Suppressor macrophage treated with lipopolysaccharide for 4 hours (primary cell): ENCODE measurements around the gene CMA1.
"Not testable (repeated sequence)": the region's sequence is repeated elsewhere in the genome, so short reads cannot be mapped to it uniquely, and the experiment has no call there.

Experiments used
- DNase-seq: peaks from one replicate; pipeline ENCODE4 v3.0.0-alpha.2; 2020

CMA1 gene

GRCh38 chr14:24508155-24508840 is at the start of gene CMA1:
CMA1 (minus strand) TSS chr14:24508265; CDS start chr14:24508235, 30 bp downstream.
- DNase-seq = no peak

GRCh38 chr14:24556756-24557155 is 48.7 kb upstream of the CMA1 start:
- DNase-seq = no peak

DNA sequence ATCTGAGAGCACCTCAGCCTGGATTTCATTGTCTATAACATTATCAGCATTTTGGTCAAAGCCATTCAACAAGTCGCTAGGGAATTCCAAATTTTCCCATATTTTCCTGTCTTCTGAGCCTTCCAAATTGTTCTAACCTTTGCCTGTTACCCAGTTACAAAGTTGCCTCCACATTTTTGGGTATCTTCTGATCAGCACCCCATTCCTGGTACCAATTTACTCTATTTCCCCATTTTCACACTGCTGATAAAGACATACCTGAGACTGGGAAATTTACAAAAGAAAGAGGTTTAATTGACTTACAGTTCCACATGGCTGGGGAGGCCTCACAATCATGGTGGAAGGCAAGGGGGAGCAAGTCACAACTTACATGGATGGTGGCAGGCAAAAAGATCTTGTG is 41.0 kb upstream of the CMA1 start:
- not testable (repeated sequence) for DNase-seq

DNA sequence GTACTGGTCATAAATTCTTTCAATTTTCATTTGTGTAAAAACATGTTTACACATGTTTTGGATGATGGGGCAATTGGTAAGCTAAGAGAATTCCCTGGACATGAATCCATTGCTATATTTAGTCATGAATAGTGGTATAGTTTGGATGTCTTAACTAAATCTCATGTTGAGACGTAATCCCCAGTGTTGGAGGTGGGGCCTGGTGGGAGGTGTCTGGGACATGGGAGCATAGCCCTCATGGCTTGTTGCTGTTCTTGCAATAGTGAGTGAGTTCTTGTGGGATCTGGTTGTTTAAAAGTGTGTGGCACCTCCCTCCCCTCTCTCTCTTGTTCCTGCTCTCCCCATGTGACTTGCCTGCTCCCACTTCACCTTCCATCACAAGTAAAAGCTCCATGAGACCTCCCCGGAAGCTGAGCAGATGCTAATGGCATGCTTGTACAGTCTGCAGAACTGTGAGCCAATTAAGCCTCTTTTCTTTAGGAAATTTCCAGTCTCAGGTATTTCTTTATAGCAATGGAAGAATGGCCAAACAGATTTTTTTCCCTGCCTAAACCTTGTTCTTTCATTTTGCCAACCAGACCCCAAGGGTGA is 34.4 kb upstream of the CMA1 start:
- DNase-seq = no peak

DNA sequence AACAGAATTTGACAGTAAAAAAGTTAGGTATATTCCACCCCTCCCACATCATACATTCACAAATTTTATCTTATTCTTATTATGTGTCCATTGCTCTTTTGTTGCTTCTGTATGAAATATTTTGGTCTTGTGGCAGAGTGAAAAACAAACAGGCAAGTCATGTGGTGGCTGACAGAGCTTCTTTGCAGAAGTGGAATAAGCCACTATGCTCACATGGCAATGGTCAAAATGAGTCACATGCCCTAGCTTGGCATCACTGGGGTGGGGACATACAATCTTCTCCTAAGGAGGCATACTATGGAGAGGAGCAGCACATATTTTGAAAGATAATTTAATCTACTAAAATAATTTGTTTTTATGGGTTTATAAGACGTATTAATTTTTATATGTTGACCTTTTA is 27.7 kb upstream of the CMA1 start:
- DNase-seq = peak; percentile 71

DNA sequence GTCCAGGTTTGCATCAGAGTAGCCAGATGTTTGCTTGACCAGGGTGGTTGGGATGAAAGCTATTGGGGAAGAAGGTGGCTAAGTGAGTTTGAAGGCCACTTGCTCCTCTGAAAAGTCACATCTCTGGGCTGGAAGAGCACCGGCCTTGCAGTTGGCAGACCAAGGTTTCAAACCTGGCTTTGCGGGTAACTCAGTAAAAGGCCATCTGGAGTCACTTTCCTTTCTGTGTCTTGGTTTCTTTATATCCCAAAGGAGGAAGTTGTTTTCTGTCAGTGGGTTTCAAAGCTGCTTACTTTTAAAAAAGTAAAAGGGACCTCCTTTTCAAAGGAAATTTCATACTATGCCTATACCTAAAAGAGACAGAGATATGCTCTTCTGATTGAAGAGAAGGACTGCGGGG is 26.2 kb upstream of the CMA1 start:
- DNase-seq = peak; percentile 15

GRCh38 chr14:24525877-24526620 is 18.0 kb upstream of the CMA1 start:
- DNase-seq = not testable (repeated sequence)

DNA sequence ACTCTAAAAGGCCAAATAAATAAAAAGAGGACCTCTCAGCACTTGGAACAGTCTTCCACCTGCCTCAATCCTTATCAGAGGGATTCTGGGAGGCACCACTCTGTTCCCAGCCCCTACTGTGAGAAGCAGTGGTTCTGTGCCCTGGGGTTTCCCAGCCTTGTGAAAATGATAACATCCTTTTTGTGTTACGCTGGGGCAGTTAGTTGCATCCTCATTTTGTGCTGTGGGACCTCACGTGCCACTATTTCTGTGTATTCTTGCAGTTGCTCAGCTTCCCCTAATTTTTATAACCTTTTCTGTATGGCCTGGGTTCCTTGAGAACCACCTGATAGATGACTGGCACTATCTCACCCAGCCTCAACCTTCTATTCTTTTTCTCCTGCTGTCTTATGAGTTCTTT is 10.8 kb upstream of the CMA1 start:
- DNase-seq = peak; percentile 46

GRCh38 chr14:24514209-24514608 is 6.1 kb upstream of the CMA1 start:
- DNase-seq = no peak

DNA sequence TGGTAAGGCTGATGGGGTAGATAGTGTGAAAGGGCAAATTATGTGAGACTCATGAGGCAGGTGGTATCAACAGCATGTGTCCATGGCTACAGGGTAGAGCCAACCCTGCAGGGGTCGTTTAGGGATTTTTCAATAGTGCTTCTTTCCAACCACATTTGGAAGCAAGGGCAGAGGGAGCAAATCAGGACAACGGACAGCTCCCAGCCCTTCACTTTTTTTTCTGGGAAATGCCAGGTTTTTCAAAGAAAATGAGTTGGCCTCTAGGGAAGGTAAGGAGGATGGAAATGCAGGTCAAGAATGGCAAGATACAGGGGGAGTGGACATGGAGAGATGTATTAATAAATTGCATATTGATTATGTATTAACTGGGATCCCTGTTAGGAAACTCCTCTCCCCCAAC is 4.9 kb upstream of the CMA1 start:
- DNase-seq = no peak

DNA sequence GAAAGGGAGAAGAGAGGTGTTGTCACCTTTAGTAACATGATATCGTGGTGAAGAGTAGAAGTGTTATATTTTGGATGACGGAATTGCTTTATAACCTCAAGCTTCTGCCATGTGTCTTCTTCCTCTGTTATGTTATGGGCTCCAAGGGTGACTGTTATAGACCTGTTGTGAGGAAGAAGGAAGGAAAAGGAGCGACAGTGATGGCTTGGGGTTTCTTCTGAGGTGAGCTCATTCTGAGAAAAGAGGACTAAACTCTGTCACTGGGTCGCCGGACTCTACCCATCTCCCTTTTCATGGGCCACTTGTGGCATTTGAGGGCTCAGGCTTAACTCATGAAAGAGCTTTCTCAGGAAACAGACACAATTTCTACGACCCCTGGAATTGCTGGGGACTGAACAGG is 1.6 kb downstream of the CMA1 start:
- DNase-seq = no peak

- no peak for DNase-seq
Measured at GRCh38 chr14:24504425-24504950, 3.6 kb downstream of the CMA1 start.

DNA sequence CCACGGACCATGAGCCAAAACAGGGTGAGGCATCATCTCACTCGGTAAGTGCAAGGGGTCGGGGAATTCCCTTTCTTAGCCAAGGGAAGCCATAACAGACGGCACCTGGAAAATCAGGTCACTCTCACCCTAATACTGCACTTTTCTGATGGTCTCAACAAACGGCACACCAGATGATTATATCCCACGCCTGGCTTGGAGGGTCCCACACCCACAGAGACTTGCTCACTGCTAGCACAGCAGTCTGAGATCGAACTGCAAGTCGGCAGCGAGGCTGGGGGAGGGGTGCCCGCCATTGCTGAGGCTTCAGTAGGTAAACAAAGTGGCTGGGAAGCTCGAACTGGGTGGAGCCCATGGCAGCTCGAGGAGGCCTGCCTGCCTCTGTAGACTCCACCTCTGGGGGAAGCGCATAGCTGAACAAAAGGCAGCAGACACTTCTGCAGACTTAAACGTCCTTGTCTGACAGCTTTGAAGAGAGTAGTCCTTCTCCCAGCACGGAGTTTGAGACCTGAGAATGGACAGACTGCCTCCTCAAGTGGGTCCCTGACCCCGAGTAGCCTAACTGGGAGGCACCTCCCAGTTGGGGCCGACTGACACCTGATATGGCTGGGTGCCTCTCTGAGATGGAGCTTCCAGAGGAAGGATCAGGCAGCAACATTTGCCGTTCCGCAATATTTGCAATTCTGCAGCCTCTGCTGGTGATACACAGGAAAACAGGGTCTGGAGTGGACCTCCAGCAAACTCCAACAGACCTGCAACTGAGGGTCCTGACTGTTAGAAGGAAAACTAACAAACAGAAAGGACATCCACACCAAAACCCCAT is 16.3 kb downstream of the CMA1 start:
- not testable (repeated sequence) for DNase-seq

DNA sequence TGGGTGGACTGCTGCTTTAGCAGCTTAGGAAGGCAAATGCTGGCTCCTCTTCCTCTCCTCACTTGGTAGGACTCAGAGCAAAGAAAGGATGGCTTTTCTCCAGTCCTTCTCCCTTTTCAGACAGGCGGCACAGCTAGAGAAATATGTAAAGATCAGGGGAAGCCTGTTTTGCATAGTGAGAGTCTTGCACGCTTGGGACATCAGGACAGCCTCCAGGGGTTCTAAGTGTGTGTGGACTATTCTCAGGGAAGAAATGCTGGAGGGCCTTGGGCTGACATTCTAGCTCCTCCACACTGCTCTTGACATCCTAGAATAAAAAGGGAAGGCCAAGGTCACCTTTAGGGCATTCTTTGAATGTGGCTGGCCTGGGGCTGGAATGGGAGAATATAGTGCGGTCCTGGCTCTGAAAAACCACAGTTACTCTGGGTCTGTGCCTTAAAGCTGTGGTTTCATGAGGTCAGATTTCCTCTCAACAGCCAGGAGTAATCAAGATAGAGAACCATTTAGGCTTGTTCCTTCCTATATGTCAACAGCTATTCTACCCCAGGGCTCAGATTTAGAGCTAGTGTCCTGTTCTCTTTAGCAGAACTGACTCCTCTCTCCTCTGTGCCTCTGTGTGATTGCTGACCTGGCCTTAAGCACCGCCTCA is 24.3 kb downstream of the CMA1 start:
- DNase-seq = peak; percentile 21

- not testable (repeated sequence) for DNase-seq
Measured at GRCh38 chr14:24482699-24483303, 25.3 kb downstream of the CMA1 start.

- DNase-seq = peak; percentile 39
Measured at GRCh38 chr14:24481622-24482324, 26.3 kb downstream of the CMA1 start.

- DNase-seq = not testable (repeated sequence)
Measured at GRCh38 chr14:24479999-24480398, 28.1 kb downstream of the CMA1 start.

DNA sequence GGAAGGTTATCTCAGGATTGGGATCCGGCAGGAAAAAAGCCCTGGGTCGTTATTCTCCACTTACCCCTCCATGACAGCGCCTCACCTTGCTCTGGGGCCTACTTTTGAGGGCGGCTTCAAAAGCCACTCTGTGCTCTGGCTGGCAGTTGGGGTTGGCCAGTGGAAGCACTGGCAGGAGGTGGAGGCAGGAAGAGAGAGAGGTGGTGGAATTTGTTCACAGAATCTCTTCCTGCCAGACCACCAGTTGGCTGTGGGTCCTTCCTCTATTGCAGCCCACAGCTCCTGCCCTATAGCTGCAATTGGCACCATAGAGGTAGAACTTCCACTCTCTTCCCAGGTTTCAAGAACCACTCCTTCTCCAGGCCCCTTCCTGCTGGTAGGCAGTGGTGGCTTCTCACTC is 32.8 kb downstream of the CMA1 start:
- no peak for DNase-seq

- DNase-seq = no peak
Measured at GRCh38 chr14:24473211-24473610, 34.9 kb downstream of the CMA1 start.

DNA sequence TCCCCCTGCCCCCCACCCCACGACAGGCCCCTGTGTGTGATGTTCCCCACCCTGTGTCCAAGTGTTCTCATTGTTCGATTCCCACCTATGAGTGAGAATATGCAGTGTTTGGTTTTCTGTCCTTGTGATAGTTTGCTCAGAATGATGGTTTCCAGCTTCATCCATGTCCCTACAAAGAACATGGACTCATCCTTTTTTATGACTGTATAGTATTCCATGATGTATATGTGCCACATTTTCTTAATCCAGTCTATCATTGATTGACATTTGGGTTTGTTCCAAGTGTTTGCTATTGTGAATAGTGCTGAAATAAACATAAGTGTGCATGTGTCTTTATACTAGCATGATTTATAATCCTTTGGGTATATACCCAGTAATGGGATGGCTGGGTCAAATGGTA is 37.6 kb downstream of the CMA1 start:
- not testable (repeated sequence) for DNase-seq

- no peak for DNase-seq
Measured at GRCh38 chr14:24465805-24466204, 42.3 kb downstream of the CMA1 start.
